Endothelial cell of umbilical vein (primary cell): ENCODE data around the gene ATG10. TPM values are rescaled to one million over a fixed set of nuclear protein-coding genes. Genes with fewer than 3 reads are reported as not detected.

Experiments
- BruUV-seq: library from RNA; stranded (reverse); fragments of 400-500 nt; replicated peaks from 2 replicates; lab custom pipeline; 2021; lab: Mats Ljungman, UMichigan
- CTCF ChIA-PET: fragments of 300-600, 350-600 bp; sonication (Branson Sonifier 250); formaldehyde crosslinking; loops from one replicate; lab custom pipeline; 2021; ENCODE audit warnings: antibody characterized with exemption, inconsistent platforms; lab: Charles Lee
- POLR2A ChIA-PET: fragments of 300-600, 350-600 bp; sonication (Branson Sonifier 250); formaldehyde crosslinking; loops from one replicate; lab custom pipeline; 2021; ENCODE audit warnings: antibody characterized with exemption, inconsistent platforms; lab: Charles Lee
- DNase-seq: peaks from one replicate; pipeline ENCODE4 v3.0.0-alpha.2; 2011; ENCODE audit warnings: low read depth, low spot score
- FAIRE-seq: peaks from 2 replicates; lab custom pipeline; 2011; peaks lifted over from hg19 to GRCh38; lab: Jason Lieb, UNC
- H2AFZ ChIP-seq: 2 replicates; pipeline ENCODE4 v1.6.0; 2012; ENCODE audit warnings: low read depth, low read length, control low read depth, inconsistent platforms
- H3K27ac ChIP-seq: 2 replicates; pipeline ENCODE4 v1.5.1; 2011; ENCODE audit warnings: low read depth, mild to moderate bottlenecking, control low read depth, low read length, moderate library complexity; ENCODE audit not compliant: insufficient read depth
- H3K27me3 ChIP-seq, 2 experiments: 2 replicates each; pipeline versions ENCODE4 v1.6.0 to v1.6.1; 2011; ENCODE audit warnings: low read length in 2 of 2, mixed read lengths in 1 of 2; ENCODE audit not compliant: control insufficient read depth in 2 of 2, insufficient read depth in 2 of 2
- H3K36me3 ChIP-seq, 2 experiments: 2 replicates in 1 of 2; 3 replicates in 1 of 2; pipeline ENCODE4 v1.5.1; 2011; ENCODE audit warnings: low read length in 2 of 2, mild to moderate bottlenecking in 1 of 2, moderate library complexity in 1 of 2; ENCODE audit not compliant: control insufficient read depth in 2 of 2, insufficient read depth in 2 of 2; ENCODE audit errors: extremely low read depth in 1 of 2
- H3K4me1 ChIP-seq: 3 replicates; pipeline ENCODE4 v1.5.1; 2011; ENCODE audit warnings: mild to moderate bottlenecking, low read length; ENCODE audit not compliant: control insufficient read depth, insufficient read depth; ENCODE audit errors: extremely low read depth
- H3K4me2 ChIP-seq: 2 replicates; pipeline ENCODE4 v1.6.1; 2011; ENCODE audit warnings: low read length, control low read depth, mixed read lengths; ENCODE audit not compliant: insufficient read depth
- H3K4me3 ChIP-seq, 3 experiments: fragments of 200-600 bp in 1 of 3; sonication (generic), shearing (Covaris generic) in 1 of 3; replicated peaks in 1 of 3; 2 replicates each; pipeline ENCODE4 v1.5.1; 2011 to 2016; ENCODE audit warnings: control low read depth in 3 of 3, low read length in 3 of 3, mild to moderate bottlenecking in 2 of 3, inconsistent platforms in 1 of 3, low read depth in 1 of 3, moderate library complexity in 1 of 3; ENCODE audit not compliant: insufficient read depth in 1 of 3
- H3K79me2 ChIP-seq: 2 replicates; pipeline ENCODE4 v1.6.0; 2012; ENCODE audit warnings: low read length, inconsistent platforms; ENCODE audit not compliant: control insufficient read depth, insufficient read depth
- H3K9ac ChIP-seq: replicated peaks from 2 replicates; pipeline ENCODE3; 2011; ENCODE audit warnings: low read length, control low read depth; ENCODE audit not compliant: insufficient read depth; ENCODE audit errors: extremely low read depth
- H3K9me1 ChIP-seq: replicated peaks from 3 replicates; pipeline ENCODE4 v1.6.0; 2011; ENCODE audit warnings: mild to moderate bottlenecking, low read length; ENCODE audit not compliant: control insufficient read depth, insufficient read depth; ENCODE audit errors: extremely low read depth
- H3K9me3 ChIP-seq: replicated peaks from 2 replicates; pipeline ENCODE4 v1.5.1; 2012; ENCODE audit warnings: low read length, inconsistent platforms; ENCODE audit not compliant: control insufficient read depth, insufficient read depth
- H4K20me1 ChIP-seq: replicated peaks from 2 replicates; pipeline ENCODE3; 2011; ENCODE audit warnings: mild to moderate bottlenecking, low read length; ENCODE audit not compliant: control insufficient read depth, insufficient read depth; ENCODE audit errors: extremely low read depth
- EZH2 ChIP-seq: IDR thresholded peaks from 2 replicates; pipeline ENCODE4 v1.6.1; 2012; ENCODE audit warnings: borderline replicate concordance, low read depth, mild to moderate bottlenecking, moderate library complexity, low read length, inconsistent platforms; ENCODE audit not compliant: severe bottlenecking
- FOS ChIP-seq: IDR thresholded peaks from 2 replicates; pipeline ENCODE4 v1.6.1; 2011; ENCODE audit warnings: mild to moderate bottlenecking, low read length, moderate library complexity, borderline replicate concordance; ENCODE audit not compliant: insufficient read depth
- GATA2 ChIP-seq: IDR thresholded peaks from 2 replicates; pipeline ENCODE4 v1.7.0; 2011; ENCODE audit warnings: low read depth, mild to moderate bottlenecking, moderate library complexity, mixed read lengths, low read length; ENCODE audit not compliant: insufficient read length, insufficient read depth
- JUN ChIP-seq: IDR thresholded peaks from 2 replicates; pipeline ENCODE4 v1.6.1; 2011; ENCODE audit warnings: borderline replicate concordance, low read depth; ENCODE audit not compliant: insufficient read length, insufficient read depth
- MYC ChIP-seq: IDR thresholded peaks from one replicate; pipeline ENCODE4 v1.6.1; 2011; ENCODE audit warnings: mild to moderate bottlenecking, low read depth, low read length
- POLR2A ChIP-seq: IDR thresholded peaks from 2 replicates; pipeline ENCODE4 v1.6.1; 2012; ENCODE audit warnings: low read depth, mild to moderate bottlenecking, control low read depth, low read length
- POLR2AphosphoS5 ChIP-seq: IDR thresholded peaks from 2 replicates; pipeline ENCODE4 v1.6.1; 2012; ENCODE audit warnings: low read depth, mild to moderate bottlenecking, control low read depth, low read length, moderate library complexity; ENCODE audit not compliant: insufficient read depth
- dilution Hi-C: fragments of 300-500 bp; cut with MboI; formaldehyde crosslinking; loops from one replicate; pipeline ENCODE4 v1.15.0; 2019; ENCODE audit warnings: low sequenced_read_pairs; ENCODE audit not compliant: extremely low pct_ligation_motif_present
- intact Hi-C: fragments of 100-400 bp; cut with micrococcal nuclease; formaldehyde crosslinking; loops from one replicate; pipeline ENCODE4 v1.10.0; 2022
- polyA plus RNA-seq, 4 experiments: library from polyadenylated mRNA; depleted of rRNA in 3 of 4; stranded (reverse) in 3 of 4; unstranded in 1 of 4; fragments of >200 nt; gene quantifications; 2 replicates each; pipeline versions ENCODE4 v1.2.1 to v1.2.3, GENCODE V29; 2011 to 2012; ENCODE audit warnings: missing spikeins in 1 of 4
- total RNA-seq: library from RNA; stranded (reverse); gene quantifications from 2 replicates; pipeline ENCODE4 v1.2.3, GENCODE V29; 2021
- TF ChIP-seq, protein P1 (sequence below): IDR thresholded peaks from 2 replicates; pipeline ENCODE4 v1.6.1; 2011; ENCODE audit not compliant: insufficient read depth, insufficient read length
- TF ChIP-seq, protein P2 (sequence below), 2 donors: IDR thresholded peaks; 1 replicate in 1 of 2; 2 replicates in 1 of 2; pipeline ENCODE4 v1.5.1; 2011; ENCODE audit warnings: low read length in 2 of 2, mild to moderate bottlenecking in 2 of 2, moderate library complexity in 2 of 2, control low read depth in 1 of 2, inconsistent platforms in 1 of 2, low read depth in 1 of 2; ENCODE audit not compliant: insufficient read depth in 1 of 2; ENCODE audit errors: extremely low read depth in 1 of 2

The ATG10 gene
- total and polyA plus RNA-seq, 2 donors (not counting 3 experiments of a cell fraction or from before 2014, with no cell fraction given) = 1.6 to 3.9 TPM

DNA sequence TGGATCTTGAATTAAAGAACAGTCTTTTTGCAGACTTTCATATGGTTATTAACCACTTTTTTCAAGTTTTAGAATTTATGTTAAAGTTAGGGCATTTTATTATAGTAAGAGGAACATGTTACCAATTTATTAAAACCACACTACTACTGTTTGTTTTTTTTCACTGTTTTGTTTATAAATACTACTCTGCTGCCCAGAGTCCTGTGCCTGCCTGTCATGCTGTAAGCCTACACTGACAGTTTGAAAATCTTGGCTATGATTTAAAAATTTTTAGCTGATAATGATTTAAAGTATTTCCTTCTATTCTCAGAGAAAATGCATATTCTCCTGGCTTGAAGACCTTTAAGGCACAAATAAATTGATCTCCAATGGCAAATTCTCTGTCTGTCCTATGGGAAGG, 177.6 kb downstream of the ATG10 start:
- intact Hi-C loops = no loop called here
- DNase-seq (no peak), FAIRE-seq (no peak)
- Histone ChIP-seq H3K4me1 (no peaks in the 10 kb centered on the region), H3K9ac (no peak overlapping the region), H3K4me2 (no peak overlapping the region), H3K9me3 (no peaks in the 10 kb centered on the region), H2AFZ (no peak overlapping the region), H3K9me1 (no peaks in the 10 kb centered on the region), H3K36me3 (no peaks in the 10 kb centered on the region), H3K79me2 (no peaks in the 10 kb centered on the region), H3K27ac (no peak overlapping the region), H3K27me3 (no peaks in the 10 kb centered on the region), H4K20me1 (no peaks in the 10 kb centered on the region), H3K4me3 (no peak overlapping the region)
- ChIA-PET CTCF (interaction anchor here (1.1 to 1.9 kb wide), 3 partner anchors 12 to 43 kb away, joined by 3 to 5 read pairs (median 3); no protein-coding TSS in a partner anchor), POLR2A (no interaction called here)
- dilution Hi-C loops = no loop called here
- TF ChIP-seq JUN = no peak
- TF ChIP-seq GATA2 = no peak
- BruUV-seq = no TSS peak

DNA sequence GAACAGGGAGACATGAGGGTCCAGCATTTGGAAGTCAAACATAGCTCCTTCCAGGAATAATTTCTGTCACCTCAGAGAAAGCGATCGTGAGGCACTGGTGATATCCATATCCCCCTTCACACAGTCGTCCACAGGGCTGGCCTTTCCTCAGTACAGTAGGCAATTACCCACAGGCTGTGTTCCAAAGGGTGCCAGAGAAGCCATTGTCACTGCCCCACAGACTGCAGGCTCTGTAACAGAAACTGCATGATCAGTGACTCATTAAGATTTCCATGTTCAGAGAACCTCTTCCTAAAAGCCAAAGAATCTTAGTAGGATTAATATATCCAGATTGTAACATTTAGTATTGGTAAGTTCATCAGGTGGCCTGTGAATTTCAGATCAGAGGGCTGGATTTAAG, 178.7 kb downstream of the ATG10 start:
- intact Hi-C loops = no loop called here

More for the DNA sequence above, 178.7 kb downstream of the ATG10 start:
- H3K79me2 ChIP-seq = no peaks in the 10 kb centered on the region
- no peaks in the 10 kb centered on the region for H4K20me1 ChIP-seq
- H3K27me3 ChIP-seq = no peaks in the 10 kb centered on the region
- H3K9ac ChIP-seq = no peak overlapping the region
- no peak overlapping the region for H3K4me2 ChIP-seq
- dilution Hi-C loops = no loop called here
- no peak overlapping the region for H3K27ac ChIP-seq
- no peaks in the 10 kb centered on the region for H3K36me3 ChIP-seq
- H3K4me1 ChIP-seq = no peaks in the 10 kb centered on the region
- H3K9me3 ChIP-seq = no peaks in the 10 kb centered on the region
- ChIA-PET CTCF (interaction anchor here (0.9 to 1.2 kb wide), 3 partner anchors 14 to 294 kb away, joined by 3 to 5 read pairs (median 4); no protein-coding TSS in a partner anchor), POLR2A (no interaction called here)
- no peak overlapping the region for H3K4me3 ChIP-seq
- H2AFZ ChIP-seq = no peak overlapping the region
- FAIRE-seq (no peak), DNase-seq (no peak)
- TF ChIP-seq, protein P1, sequence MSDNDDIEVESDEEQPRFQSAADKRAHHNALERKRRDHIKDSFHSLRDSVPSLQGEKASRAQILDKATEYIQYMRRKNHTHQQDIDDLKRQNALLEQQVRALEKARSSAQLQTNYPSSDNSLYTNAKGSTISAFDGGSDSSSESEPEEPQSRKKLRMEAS = no peak
- TF ChIP-seq EZH2 (no peak), POLR2A (no peak), MYC (no peak), JUN (no peak), POLR2AphosphoS5 (no peak), GATA2 (no peak), FOS (no peak)
- TF ChIP-seq, protein P2, sequence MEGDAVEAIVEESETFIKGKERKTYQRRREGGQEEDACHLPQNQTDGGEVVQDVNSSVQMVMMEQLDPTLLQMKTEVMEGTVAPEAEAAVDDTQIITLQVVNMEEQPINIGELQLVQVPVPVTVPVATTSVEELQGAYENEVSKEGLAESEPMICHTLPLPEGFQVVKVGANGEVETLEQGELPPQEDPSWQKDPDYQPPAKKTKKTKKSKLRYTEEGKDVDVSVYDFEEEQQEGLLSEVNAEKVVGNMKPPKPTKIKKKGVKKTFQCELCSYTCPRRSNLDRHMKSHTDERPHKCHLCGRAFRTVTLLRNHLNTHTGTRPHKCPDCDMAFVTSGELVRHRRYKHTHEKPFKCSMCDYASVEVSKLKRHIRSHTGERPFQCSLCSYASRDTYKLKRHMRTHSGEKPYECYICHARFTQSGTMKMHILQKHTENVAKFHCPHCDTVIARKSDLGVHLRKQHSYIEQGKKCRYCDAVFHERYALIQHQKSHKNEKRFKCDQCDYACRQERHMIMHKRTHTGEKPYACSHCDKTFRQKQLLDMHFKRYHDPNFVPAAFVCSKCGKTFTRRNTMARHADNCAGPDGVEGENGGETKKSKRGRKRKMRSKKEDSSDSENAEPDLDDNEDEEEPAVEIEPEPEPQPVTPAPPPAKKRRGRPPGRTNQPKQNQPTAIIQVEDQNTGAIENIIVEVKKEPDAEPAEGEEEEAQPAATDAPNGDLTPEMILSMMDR (IDR thresholded peaks at IDR 0.05; ENCODE audit: extremely low read depth in 1 of 2, insufficient read depth in 1 of 2, low read depth in 1 of 2, low read length in 2 of 2) = no peak
- BruUV-seq = no TSS peak
- H3K9me1 ChIP-seq = no peaks in the 10 kb centered on the region
